Mucosa of rectum (tissue), 2 donors: ENCODE data around the gene APOE.
A peak's percentile ranks its signal among the peaks of the same experiment; 100 is the strongest.

ENCODE experiments used
- H3K27ac ChIP-seq, 2 donors: one replicate each; pipeline ENCODE4 v1.7.0; 2013; ENCODE audit warnings: inconsistent platforms in 2 of 2, low read depth in 2 of 2, low read length in 2 of 2
- H3K27me3 ChIP-seq, 2 donors: one replicate each; pipeline ENCODE4 v1.7.0; 2013; ENCODE audit warnings: low read length in 2 of 2; ENCODE audit not compliant: control insufficient read depth in 2 of 2, insufficient read depth in 2 of 2
- H3K36me3 ChIP-seq, 2 donors: one replicate each; pipeline ENCODE4 v1.7.0; 2013; ENCODE audit warnings: low read length in 2 of 2; ENCODE audit not compliant: control insufficient read depth in 2 of 2, insufficient read depth in 2 of 2
- H3K4me1 ChIP-seq, 2 donors: one replicate each; pipeline ENCODE4 v1.7.0; 2013; ENCODE audit warnings: low read length in 2 of 2, mild to moderate bottlenecking in 1 of 2; ENCODE audit not compliant: control insufficient read depth in 2 of 2, insufficient read depth in 2 of 2
- H3K4me3 ChIP-seq, 2 donors: one replicate each; pipeline ENCODE4 v1.7.0; 2013; ENCODE audit warnings: low read length in 2 of 2
- H3K9ac ChIP-seq, 2 donors: one replicate each; pipeline ENCODE4 v1.7.0; 2013; ENCODE audit warnings: low read length in 2 of 2, low read depth in 1 of 2, mild to moderate bottlenecking in 1 of 2
- H3K9me3 ChIP-seq, 2 donors: one replicate each; pipeline ENCODE4 v1.7.0; 2013; ENCODE audit warnings: low read length in 2 of 2; ENCODE audit not compliant: control insufficient read depth in 2 of 2
- donor health status: healthy.
- donor health status: Normal muscosa, but diverticular disease.

Gene APOE

DNA sequence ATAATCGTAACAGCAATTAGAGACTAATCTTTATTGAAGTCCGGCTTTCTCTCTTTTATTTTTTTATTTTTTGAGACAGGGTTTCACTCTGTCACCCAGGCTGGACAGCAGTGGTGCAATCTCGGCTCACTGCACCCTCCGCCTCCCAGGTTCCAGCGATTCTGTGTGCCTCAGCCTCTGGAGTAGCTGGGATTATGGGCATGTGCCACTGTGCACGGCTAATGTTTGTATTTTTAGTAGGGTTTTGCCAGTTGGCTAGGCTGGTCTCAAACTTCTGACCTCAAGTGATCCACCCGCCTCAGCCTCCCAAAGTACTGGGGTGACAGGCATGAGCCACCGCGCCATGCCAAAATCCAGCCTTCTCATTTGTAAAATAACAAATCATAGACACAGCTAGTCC is 44.0 kb downstream of the APOE start:
- Histone ChIP-seq H3K27me3 (no peaks in the 10 kb centered on the region), H3K36me3 (no peaks in the 10 kb centered on the region), H3K4me3 (no peak overlapping the region), H3K27ac (no peak overlapping the region), H3K9me3 (no peaks in the 10 kb centered on the region), H3K4me1 (peaks cover 7 to 10% of the 10 kb centered on the region in 2 donors), H3K9ac (no peak overlapping the region)

DNA sequence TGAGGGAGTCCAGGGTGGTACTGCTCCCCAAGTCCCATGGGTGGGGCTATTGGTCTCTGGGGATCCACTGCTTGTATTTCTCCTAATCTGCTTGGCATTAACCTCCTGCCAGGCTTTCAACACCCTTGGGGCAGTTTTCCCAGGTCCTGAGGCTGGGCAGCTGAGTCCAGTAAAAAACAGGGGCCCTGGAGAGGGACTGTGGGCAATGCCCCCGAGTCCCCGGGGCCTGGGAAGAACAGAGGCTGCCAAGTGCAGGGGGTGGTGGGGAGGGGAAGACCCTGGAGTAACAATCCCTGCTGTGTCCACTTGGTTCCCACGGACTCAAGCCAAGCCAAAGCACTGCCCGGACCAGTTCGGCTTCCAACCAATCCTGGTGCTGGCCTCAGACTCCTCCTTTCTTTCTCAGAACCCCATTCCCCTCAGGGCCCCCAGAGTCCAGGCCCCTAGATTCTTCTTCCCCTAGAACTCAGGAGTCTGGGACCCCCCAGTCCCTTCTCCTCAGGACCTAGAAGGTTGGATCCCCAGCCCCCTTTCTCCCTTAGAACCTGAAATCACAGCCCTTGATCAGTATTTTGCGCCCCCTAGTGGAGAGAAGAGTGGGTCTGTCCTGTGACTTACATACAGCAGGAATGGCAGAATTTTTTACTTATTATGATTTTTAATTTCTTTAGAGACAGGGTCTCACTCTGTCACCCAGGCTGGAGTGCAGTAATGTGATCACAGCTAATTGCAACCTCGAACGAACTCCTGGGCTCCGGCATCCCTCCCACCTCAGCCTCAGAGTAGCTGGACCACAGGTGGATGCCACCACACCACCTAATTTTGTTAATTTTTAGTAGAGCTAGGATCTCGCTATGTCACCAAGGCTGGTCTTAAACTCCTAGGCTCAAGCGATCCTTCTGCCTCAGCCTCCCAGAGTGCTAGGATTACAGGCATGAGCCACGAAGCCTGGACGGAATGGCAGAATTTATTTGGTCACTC is 45.9 kb downstream of the APOE start:
- Histone ChIP-seq H3K27ac (no peak overlapping the region), H3K9ac (no peak overlapping the region)

DNA sequence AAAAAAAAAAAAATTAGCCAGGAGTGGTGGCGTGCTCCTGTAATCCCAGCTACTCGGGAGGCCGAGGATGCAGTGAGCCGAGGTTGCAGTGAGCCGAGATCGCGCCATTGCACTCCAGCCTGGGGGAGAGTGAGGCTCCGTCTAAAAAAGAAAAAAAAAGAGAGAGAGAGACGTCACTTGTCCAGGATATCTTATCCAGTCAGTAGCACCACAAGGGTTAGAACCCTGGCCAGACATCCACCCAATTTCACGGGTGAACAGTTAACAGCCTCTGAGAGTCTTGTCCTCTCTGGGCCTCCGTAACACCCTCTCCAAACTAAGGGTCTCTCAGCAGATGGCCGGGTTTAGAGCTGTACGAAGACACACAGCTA is 48.7 kb downstream of the APOE start:
- H3K4me1 ChIP-seq: peaks cover 18 to 29% of the 10 kb centered on the region in 2 donors
- H3K9me3 ChIP-seq: no peaks in the 10 kb centered on the region
- peak overlapping the region; percentile 95 to 100 for H3K4me3 ChIP-seq
- peak overlapping the region; percentile 93 to 98 for H3K27ac ChIP-seq
- H3K27me3 ChIP-seq: no peaks in the 10 kb centered on the region
- peak overlapping the region; percentile 93 to 99 for H3K9ac ChIP-seq
- peaks cover 0 to 3% of the 10 kb centered on the region in 2 donors for H3K36me3 ChIP-seq

More for the DNA sequence above, 45.9 kb downstream of the APOE start:
- H3K4me1 ChIP-seq: peaks cover 15 to 19% of the 10 kb centered on the region in 2 donors
- no peak overlapping the region for H3K4me3 ChIP-seq
- no peaks in the 10 kb centered on the region for H3K27me3 ChIP-seq
- H3K9me3 ChIP-seq: no peaks in the 10 kb centered on the region
- no peaks in the 10 kb centered on the region for H3K36me3 ChIP-seq

DNA sequence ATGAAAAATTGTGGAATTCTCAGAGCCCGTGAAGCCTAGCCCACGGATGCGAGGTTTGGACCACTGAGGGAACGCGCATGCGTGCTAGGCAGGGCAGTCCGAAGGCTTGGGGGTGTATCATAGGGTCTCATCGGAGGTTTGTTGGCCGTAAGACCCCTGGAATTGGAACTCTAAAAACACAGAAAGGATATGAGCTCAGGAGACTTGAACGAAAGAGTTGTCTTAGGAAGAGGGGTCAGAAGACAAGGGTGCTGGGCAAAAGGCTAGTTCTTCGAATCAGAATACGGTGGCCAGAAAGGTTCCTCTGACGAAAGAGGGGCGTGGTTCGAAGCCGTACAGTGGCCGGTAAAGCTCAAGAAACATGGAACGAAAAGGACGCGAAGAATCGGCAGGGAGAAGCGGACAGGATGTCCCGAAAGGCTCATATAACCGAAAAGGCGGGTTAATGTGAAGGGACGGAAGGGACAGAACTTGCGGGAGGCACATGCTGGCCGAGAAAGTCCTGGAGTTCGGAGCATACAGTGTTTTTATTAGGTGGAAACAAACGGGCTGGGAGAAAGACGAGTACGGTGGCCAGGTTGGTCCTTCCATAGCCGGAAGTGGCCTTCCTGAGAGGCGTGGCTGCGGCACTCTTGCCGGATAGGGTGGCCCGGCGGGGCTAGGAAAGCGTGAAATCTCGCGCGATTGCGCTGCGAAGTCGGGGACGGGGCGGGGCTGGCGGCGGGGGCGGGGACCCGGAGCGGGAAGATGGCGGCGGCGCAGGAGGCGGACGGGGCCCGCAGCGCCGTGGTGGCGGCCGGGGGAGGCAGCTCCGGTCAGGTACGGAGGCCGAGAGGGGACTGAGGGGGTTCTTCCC is 49.3 kb downstream of the APOE start, which contains the start of gene CLPTM1:
CLPTM1 (plus strand) TSS at position 732 of the 856 bp plus-strand sequence; CDS start at position 748, 16 bp downstream.
- Histone ChIP-seq H3K4me3 (peak within 1 kb of the TSS; percentile 95 to 100), H3K4me1 (peaks cover 18 to 29% of the 10 kb centered on the region in 2 donors), H3K27ac (peak within 1 kb of the TSS; percentile 93 to 98), H3K36me3 (peaks cover 0 to 3% of the 10 kb centered on the region in 2 donors), H3K9me3 (no peaks in the 10 kb centered on the region), H3K27me3 (no peaks in the 10 kb centered on the region), H3K9ac (peak within 1 kb of the TSS; percentile 93 to 99)

DNA sequence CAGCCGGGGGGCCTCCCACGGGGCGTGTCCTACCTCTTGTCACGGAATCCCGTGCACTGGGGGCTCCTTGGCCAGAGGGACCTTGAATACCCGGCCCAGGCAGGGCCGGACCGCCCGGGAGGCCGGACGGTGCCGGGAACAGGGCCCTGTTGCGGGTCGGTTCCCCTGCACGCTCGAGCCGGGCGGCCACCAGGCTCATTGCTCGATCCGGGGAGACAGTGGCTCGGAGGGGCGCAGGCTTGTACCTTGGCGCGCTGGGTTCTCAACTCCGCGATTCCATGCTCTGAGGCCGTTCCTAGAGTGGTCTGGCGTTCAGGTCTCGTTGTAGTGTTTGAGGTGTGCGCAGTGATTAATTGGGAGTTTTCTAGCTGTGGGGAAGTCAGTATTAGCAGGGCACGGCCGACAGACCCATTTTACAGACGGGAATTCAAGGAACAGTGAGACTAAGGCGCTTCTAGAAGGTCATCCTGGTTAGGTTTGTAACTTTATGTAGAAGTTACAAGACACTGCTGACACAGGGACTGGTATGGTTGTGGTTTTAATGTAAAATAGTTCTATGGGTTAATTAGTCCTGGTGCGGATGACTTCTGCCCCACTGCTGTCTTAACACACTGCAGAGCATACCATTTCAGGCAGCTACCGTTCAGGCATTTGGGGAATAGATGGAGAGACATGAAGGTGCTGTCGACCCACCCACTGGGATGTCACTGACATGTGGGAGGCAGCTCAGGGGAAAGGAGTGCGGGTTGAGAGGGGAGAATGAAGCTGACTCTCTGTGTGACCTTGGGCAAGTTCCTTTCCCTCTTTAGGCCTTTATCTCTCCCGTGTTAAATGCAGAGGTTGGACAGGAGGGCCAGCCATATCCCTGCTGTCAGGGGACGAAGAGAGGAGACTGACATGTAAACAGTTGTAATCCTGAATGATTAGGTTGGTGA is 50.2 kb downstream of the APOE start:
- no peaks in the 10 kb centered on the region for H3K9me3 ChIP-seq
- H3K27ac ChIP-seq: peak overlapping the region in 1 of 2 donors; percentile 72
- H3K27me3 ChIP-seq: no peaks in the 10 kb centered on the region
- peaks cover 20 to 29% of the 10 kb centered on the region in 2 donors for H3K4me1 ChIP-seq
- peak overlapping the region; percentile 91 to 95 for H3K4me3 ChIP-seq
- H3K36me3 ChIP-seq: peaks cover 0 to 3% of the 10 kb centered on the region in 2 donors
- peak overlapping the region; percentile 88 to 91 for H3K9ac ChIP-seq

DNA sequence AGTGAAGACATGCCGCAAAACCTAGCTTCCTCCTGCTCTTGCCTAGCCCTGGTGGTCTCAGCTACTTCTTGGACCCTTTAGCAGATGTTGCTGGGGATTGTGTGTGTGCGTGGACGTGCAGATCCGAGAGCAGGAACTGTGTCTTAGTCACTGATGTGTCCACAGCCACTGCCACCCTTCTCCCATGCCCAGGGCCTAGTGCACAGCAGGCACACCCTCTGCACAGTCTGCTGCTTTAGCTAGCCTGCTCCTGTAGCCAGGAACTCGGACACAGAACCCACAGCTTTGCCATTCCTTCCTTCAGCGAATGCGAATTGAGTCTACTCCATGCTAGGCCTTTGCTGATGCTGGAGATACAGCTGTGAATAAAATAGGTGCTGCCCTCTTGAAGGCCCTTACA is 51.9 kb downstream of the APOE start:
- H3K9ac ChIP-seq: no peak overlapping the region

DNA sequence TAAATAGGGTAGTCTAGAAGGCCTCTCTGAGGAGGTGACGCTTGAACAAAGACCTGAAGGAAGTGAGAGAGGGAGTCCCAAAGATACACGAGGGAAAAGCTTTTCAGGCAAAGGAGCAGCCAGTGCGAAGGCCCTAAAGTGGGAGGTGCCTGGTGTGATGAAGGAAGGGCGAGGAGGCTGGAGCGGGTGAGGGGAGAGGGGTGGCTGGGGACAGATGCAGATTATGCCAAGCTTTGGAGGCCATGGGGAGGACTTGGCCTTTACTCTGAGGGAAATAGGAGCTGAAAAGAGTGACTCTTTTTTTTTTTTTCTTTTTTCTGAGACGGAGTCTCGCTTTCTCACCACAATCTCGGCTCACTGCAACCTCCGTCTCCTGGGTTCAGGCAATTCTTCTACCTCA is 52.5 kb downstream of the APOE start:
- H3K4me1 ChIP-seq: peaks cover 22 to 29% of the 10 kb centered on the region in 2 donors
- H3K9ac ChIP-seq: no peak overlapping the region
- H3K36me3 ChIP-seq: peaks cover 7 to 10% of the 10 kb centered on the region in 2 donors
- H3K27ac ChIP-seq: no peak overlapping the region
- H3K9me3 ChIP-seq: no peaks in the 10 kb centered on the region
- H3K4me3 ChIP-seq: no peak overlapping the region
- no peaks in the 10 kb centered on the region for H3K27me3 ChIP-seq

More for the DNA sequence above, 51.9 kb downstream of the APOE start:
- Histone ChIP-seq H3K27ac (no peak overlapping the region), H3K36me3 (peaks cover 6 to 10% of the 10 kb centered on the region in 2 donors), H3K9me3 (no peaks in the 10 kb centered on the region), H3K27me3 (no peaks in the 10 kb centered on the region), H3K4me3 (no peak overlapping the region), H3K4me1 (peaks cover 22 to 29% of the 10 kb centered on the region in 2 donors)
